Activated T-helper 17 cell treated with anti-CD3 and anti-CD28 coated beads, Interleukin-2, amount 50 U/mL, for 72 hours (primary cell): ENCODE measurements around the gene SPTSSB. TPM values are rescaled to one million over a fixed set of nuclear protein-coding genes. Genes with fewer than 3 reads are reported as not detected.

Source experiments
- ATAC-seq: fragments of 150-1000 bp; cut with Tn5 transposase; replicated peaks from 2 replicates; pipeline ENCODE4 v1.10.0; 2021; ENCODE audit warnings: mild to moderate bottlenecking, moderate library complexity
- H3K27ac Mint-ChIP-seq: one replicate; pipeline ENCODE4 v1.8.0; 2022; ENCODE audit warnings: mixed read lengths
- H3K27me3 Mint-ChIP-seq: one replicate; pipeline ENCODE4 v1.8.0; 2022; ENCODE audit warnings: mixed read lengths
- H3K36me3 Mint-ChIP-seq: one replicate; pipeline ENCODE4 v1.8.0; 2022; ENCODE audit warnings: low read depth, mild to moderate bottlenecking, mixed read lengths
- H3K4me1 Mint-ChIP-seq: one replicate; pipeline ENCODE4 v1.8.0; 2022; ENCODE audit warnings: mixed read lengths
- H3K4me3 Mint-ChIP-seq: one replicate; pipeline ENCODE4 v1.8.0; 2022; ENCODE audit warnings: mild to moderate bottlenecking, mixed read lengths
- H3K9me3 Mint-ChIP-seq: one replicate; pipeline ENCODE4 v1.8.0; 2022; ENCODE audit warnings: mixed read lengths
- total RNA-seq, 2 donors: library from RNA; stranded (reverse); gene quantifications; one replicate each; pipeline ENCODE4 v1.2.3, GENCODE V29; 2022

Gene SPTSSB
- total RNA-seq, 2 donors from 2014 or later: not detected

DNA sequence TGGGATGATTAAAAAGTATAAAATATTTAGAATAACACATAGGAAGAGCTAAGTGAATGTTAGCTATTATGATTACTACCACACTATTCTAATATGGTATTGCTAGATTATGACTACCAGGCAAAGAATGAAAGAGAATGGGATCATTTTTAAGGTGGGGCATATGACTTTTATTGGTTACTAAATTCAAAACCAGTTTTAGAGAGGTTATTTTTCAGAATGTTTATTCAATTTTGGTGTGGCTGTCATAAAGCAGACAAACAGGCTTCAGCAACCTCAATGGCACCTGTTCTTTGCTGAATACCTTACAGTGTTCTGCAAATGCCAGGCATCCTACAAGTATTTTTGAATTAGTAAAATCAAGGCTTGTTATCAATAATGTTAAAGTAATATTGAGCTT is 12.8 kb downstream of the SPTSSB start:
- Mint-ChIP-seq H3K4me1 (no peaks in the 10 kb centered on the region), H3K27me3 (no peaks in the 10 kb centered on the region), H3K36me3 (no peaks in the 10 kb centered on the region), H3K9me3 (no peaks in the 10 kb centered on the region), H3K27ac (no peak overlapping the region), H3K4me3 (no peak overlapping the region)
- ATAC-seq: no peak

DNA sequence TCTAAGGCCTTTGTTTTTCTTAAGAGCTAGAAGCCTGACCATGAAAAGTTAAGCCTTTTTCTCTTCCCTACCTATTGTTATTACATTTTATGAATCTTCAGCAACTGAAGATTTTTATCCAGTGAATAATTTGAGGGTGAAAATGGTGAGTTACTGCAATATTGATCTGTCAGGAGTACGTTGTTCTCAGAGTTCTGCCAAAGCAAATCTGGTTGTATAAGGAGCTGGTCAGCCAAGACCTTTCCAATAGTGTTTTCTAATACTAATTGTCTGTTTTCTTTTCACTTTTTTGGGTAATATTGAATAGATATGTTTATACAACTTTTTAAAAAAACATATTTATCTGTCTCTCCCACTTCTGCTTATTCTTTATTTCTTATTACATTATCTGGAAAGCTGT is 15.0 kb downstream of the SPTSSB start:
- H3K36me3 Mint-ChIP-seq: no peaks in the 10 kb centered on the region
- no peaks in the 10 kb centered on the region for H3K4me1 Mint-ChIP-seq
- no peak overlapping the region for H3K27ac Mint-ChIP-seq
- ATAC-seq: no peak
- no peaks in the 10 kb centered on the region for H3K9me3 Mint-ChIP-seq
- H3K27me3 Mint-ChIP-seq: peaks cover 3% of the 10 kb centered on the region
- no peak overlapping the region for H3K4me3 Mint-ChIP-seq

GRCh38 chr3:161355508-161355907 is 15.8 kb downstream of the SPTSSB start:
- H3K9me3 Mint-ChIP-seq: no peaks in the 10 kb centered on the region
- H3K4me3 Mint-ChIP-seq: no peak overlapping the region
- no peaks in the 10 kb centered on the region for H3K4me1 Mint-ChIP-seq
- peaks cover 3% of the 10 kb centered on the region for H3K27me3 Mint-ChIP-seq
- ATAC-seq: no peak
- no peak overlapping the region for H3K27ac Mint-ChIP-seq
- no peaks in the 10 kb centered on the region for H3K36me3 Mint-ChIP-seq

DNA sequence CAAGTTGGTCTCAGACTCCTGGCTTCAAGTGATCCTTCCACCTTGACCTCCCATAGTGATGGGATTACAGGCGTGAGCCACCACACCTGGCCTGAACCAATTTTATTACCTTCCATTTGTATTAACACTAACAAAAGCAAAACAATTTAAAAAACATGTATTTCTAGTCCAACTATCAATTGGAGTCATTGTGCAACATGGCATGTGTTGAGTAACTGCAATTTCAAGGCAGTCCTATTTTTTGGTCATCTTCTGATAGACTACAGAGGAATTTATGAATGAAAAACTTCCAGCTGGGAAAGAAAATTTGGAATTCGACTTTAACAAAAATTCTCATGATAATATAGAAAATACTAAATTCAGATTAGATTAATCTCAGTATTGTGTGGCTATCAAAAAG is 16.8 kb downstream of the SPTSSB start:
- Mint-ChIP-seq H3K4me1 (peaks cover 7% of the 10 kb centered on the region), H3K27ac (no peak overlapping the region), H3K27me3 (peaks cover 3% of the 10 kb centered on the region), H3K4me3 (no peak overlapping the region), H3K9me3 (no peaks in the 10 kb centered on the region), H3K36me3 (no peaks in the 10 kb centered on the region)
- no peak for ATAC-seq

DNA sequence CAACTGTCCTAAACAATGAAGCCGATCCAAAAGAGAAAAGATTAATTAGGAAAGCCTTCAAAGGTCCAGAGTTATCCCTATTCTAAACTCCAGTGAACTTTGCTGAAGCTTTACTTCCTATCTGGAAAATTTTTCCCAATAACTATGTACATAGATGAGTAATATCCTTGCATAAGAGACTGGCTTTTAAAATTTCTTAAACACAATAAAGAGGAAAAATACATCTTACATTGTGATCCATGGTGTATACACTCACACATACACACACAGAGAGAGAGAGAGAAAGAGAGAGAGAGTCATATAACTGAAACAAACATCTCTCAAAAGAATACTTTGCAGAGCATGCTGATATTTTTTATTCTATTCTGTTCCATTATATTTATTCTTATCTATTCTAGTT is 20.0 kb downstream of the SPTSSB start:
- no peak overlapping the region for H3K27ac Mint-ChIP-seq
- no peak overlapping the region for H3K4me3 Mint-ChIP-seq
- no peaks in the 10 kb centered on the region for H3K9me3 Mint-ChIP-seq
- H3K27me3 Mint-ChIP-seq: peaks cover 7% of the 10 kb centered on the region
- ATAC-seq: no peak
- H3K36me3 Mint-ChIP-seq: no peaks in the 10 kb centered on the region
- peaks cover 17% of the 10 kb centered on the region for H3K4me1 Mint-ChIP-seq

DNA sequence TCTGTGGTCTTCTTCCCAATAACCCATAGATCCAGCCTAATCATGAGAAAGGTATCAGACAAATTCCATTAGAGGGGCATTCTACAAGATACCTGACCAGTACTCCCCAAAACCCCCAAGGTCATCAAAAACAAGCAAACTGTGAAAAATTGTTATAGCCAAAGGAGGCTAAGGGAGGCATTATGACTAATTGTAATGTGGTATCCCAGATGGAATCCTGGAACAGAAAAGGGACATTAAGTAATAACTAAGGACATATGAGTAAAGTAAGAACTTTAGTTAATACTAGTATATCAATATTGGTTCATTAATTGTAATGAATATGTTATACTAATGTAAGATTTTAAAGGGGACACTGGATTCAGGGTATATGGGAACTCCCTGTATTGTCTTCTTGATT is 20.4 kb downstream of the SPTSSB start:
- Mint-ChIP-seq H3K36me3 (no peaks in the 10 kb centered on the region), H3K4me1 (peaks cover 17% of the 10 kb centered on the region), H3K27me3 (peaks cover 7% of the 10 kb centered on the region), H3K9me3 (no peaks in the 10 kb centered on the region), H3K27ac (no peak overlapping the region), H3K4me3 (no peak overlapping the region)
- no peak for ATAC-seq

DNA sequence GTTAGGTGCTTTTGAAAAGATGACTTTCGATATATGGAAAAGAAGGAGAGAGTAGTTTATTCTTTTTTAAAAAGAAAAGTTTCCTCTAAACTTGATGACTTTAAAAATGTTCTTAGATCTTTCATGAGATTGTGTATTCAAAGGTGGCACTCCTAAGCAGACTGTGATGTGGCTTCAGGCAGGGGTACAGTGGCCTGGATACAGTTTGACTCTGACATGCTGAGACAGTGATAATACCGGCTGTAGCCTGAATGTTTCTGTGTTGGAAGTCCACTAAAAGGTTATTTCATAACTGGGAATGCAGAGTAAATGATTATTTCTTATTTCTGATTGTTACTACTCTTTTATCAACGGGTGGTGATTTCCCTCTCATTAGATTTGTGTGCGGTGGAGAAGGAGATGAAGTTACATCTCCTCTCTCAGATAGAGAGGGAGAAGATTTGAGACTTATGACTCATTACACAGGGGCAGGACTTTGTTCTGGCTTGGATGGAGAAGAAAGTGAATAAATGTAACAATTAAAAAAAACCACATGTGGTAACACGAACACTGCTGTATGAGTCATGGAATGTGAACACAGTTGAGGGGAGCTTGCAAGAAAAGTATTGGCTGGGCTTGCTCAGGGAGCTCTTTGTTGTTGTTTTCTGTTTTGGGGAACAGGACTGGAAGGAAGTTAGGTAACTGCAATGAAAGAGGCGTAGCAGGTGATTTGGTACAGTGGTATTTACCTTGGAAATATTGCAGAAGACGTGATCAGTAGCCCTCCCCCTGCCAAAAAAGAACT is 21.6 kb downstream of the SPTSSB start:
- Mint-ChIP-seq H3K4me1 (peaks cover 17% of the 10 kb centered on the region), H3K27me3 (peaks cover 7% of the 10 kb centered on the region), H3K9me3 (no peaks in the 10 kb centered on the region), H3K36me3 (no peaks in the 10 kb centered on the region), H3K27ac (no peak overlapping the region), H3K4me3 (peak overlapping the region; percentile 18)
- peak; percentile 87 for ATAC-seq

GRCh38 chr3:161348796-161349400 is 22.4 kb downstream of the SPTSSB start:
- Mint-ChIP-seq H3K36me3 (no peaks in the 10 kb centered on the region), H3K9me3 (no peaks in the 10 kb centered on the region), H3K4me1 (peaks cover 17% of the 10 kb centered on the region), H3K4me3 (peak overlapping the region; percentile 18), H3K27ac (peak overlapping the region; percentile 11), H3K27me3 (peaks cover 7% of the 10 kb centered on the region)
- peak; percentile 69 for ATAC-seq

DNA sequence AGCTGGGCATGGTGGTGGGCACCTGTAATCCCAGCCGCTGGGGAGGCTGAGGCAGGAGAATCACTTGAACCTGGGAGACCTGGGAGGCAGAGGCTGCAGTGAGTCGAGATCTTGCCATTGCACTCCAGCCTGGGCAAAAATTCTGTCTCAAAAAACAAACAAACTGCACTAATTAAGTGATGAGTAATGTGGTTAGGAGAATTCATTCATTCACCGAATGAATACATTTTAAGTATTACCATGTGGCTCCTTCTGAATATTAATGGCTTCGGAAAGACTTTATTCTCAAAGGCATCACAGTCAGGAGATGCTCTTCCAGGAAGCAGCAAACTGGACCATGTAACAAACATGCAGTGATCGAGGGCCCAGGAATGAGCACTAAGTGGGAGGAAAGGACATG is 23.6 kb downstream of the SPTSSB start:
- H3K27me3 Mint-ChIP-seq: peaks cover 7% of the 10 kb centered on the region

DNA sequence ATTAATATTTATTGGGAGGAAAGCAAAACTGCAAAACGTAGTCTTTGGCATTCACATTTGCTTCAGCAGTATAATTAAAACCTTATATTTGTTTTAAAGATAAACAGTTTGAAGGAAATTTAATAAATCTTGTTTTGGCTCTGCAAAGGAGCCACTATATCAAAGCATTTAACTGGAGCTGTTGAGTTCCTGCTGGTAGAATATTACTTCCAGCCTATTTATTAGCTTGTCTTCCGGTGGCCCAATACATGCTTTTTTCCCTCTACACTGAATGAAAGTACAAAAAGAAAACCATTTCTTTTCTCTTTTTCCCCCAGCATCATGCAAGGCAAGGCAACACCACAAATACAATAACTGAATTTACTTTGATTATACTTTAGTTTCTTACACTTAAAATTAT is 26.3 kb downstream of the SPTSSB start:
- H3K36me3 Mint-ChIP-seq: no peaks in the 10 kb centered on the region
- H3K9me3 Mint-ChIP-seq: no peaks in the 10 kb centered on the region
- H3K4me3 Mint-ChIP-seq: no peak overlapping the region
- H3K27ac Mint-ChIP-seq: no peak overlapping the region
- H3K4me1 Mint-ChIP-seq: peaks cover 15% of the 10 kb centered on the region
- H3K27me3 Mint-ChIP-seq: peaks cover 4% of the 10 kb centered on the region
- no peak for ATAC-seq

More for the DNA sequence above, 23.6 kb downstream of the SPTSSB start:
- Mint-ChIP-seq H3K9me3 (no peaks in the 10 kb centered on the region), H3K27ac (no peak overlapping the region), H3K36me3 (no peaks in the 10 kb centered on the region), H3K4me3 (no peak overlapping the region), H3K4me1 (peaks cover 17% of the 10 kb centered on the region)
- no peak for ATAC-seq

- Mint-ChIP-seq H3K36me3 (no peaks in the 10 kb centered on the region), H3K27me3 (peaks cover 4% of the 10 kb centered on the region), H3K4me1 (peaks cover 5% of the 10 kb centered on the region), H3K4me3 (no peak overlapping the region), H3K27ac (no peak overlapping the region), H3K9me3 (no peaks in the 10 kb centered on the region)
- ATAC-seq: no peak
Measured at GRCh38 chr3:161343986-161344385, 27.3 kb downstream of the SPTSSB start.

DNA sequence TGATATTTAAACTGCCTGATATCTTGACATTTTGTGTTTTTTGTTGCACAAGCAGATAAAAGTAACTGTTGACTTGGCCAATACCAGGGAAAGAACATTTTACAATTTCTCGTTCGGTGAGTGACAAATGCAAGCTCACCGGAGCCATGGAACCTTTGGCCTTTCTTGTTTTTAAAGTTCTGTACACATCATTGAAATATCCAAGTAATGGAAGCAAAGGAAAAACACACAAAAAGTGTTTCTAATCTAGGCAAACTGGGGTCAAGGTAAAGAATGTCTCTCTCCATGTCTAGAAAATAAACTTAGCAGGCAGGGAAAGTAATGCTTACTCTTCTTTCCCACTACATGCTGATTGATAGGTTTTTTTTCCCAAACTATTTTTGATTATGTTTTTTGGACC is 27.8 kb downstream of the SPTSSB start:
- Mint-ChIP-seq H3K27ac (no peak overlapping the region), H3K4me1 (peaks cover under 1% of the 10 kb centered on the region), H3K9me3 (no peaks in the 10 kb centered on the region), H3K4me3 (no peak overlapping the region), H3K36me3 (no peaks in the 10 kb centered on the region), H3K27me3 (peaks cover 4% of the 10 kb centered on the region)
- ATAC-seq: no peak

GRCh38 chr3:161342629-161343028 is 28.7 kb downstream of the SPTSSB start:
- no peak overlapping the region for H3K4me3 Mint-ChIP-seq
- no peaks in the 10 kb centered on the region for H3K4me1 Mint-ChIP-seq
- peaks cover 4% of the 10 kb centered on the region for H3K27me3 Mint-ChIP-seq
- no peaks in the 10 kb centered on the region for H3K9me3 Mint-ChIP-seq
- no peak for ATAC-seq
- no peak overlapping the region for H3K27ac Mint-ChIP-seq
- no peaks in the 10 kb centered on the region for H3K36me3 Mint-ChIP-seq

DNA sequence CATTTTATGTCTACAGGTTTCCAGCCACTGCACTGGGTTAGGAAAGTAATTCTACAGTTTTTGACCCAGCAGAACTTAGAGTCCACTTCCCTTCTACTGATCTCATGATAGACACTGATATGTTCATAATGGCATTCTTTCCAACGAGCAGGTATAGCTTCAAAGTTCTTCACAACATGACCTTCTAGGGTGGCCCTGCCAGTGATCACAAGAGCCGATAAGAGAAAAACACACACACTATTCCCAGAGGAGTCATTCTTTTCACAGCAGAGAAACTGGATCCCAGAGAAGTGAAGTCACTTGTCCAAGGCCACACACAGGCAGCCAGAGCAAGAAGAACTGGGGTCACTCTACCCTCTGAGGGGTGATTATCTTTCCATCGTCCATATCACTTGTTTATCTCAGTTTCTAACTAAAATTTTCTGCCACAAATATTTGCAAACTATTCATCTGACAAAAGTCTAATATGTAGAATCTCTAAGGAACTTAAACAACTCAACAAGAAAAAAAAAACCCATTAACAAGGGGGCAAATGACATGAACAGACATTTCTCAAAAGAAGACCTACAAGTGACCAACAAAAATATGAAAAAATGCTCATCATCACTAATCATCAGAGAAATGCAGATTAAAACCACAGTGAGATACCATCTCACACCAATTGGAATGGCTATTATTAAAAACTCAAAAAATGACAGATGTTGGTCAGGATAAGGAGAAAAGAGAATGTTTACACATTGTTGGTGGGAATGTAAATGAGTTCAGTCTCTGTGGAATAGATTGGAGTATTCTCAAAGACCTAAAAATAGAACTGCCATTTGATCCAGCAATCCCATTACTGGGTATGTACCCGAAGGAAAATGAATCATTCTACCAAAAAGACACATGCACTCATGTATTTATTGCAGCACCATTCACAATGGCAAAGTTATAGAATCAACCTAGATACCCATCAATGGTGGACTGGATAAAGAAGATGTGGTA is 31.5 kb downstream of the SPTSSB start:
- H3K4me3 Mint-ChIP-seq: no peak overlapping the region
- ATAC-seq: no peak
- no peaks in the 10 kb centered on the region for H3K4me1 Mint-ChIP-seq
- H3K36me3 Mint-ChIP-seq: no peaks in the 10 kb centered on the region
- H3K27ac Mint-ChIP-seq: no peak overlapping the region
- no peaks in the 10 kb centered on the region for H3K9me3 Mint-ChIP-seq
- peaks cover 4% of the 10 kb centered on the region for H3K27me3 Mint-ChIP-seq
